HS-5 (cell line): ENCODE results near the gene FBN1.

Experiments used
- DNase-seq: peaks from one replicate; pipeline ENCODE4 v3.0.0-alpha.2; 2012; ENCODE audit warnings: low read depth

FBN1 gene

GRCh38 chr15:48514103-48514816 lies 131.2 kb downstream of the FBN1 start:
- DNase-seq = no peak

GRCh38 chr15:48510976-48511375 lies 134.5 kb downstream of the FBN1 start:
- no peak for DNase-seq

GRCh38 chr15:48507416-48508065 lies 138.0 kb downstream of the FBN1 start:
- DNase-seq = peak; percentile 10

GRCh38 chr15:48505067-48505466 lies 140.4 kb downstream of the FBN1 start:
- no peak for DNase-seq

- no peak for DNase-seq
Measured at GRCh38 chr15:48501208-48501607, 144.3 kb downstream of the FBN1 start.

- no peak for DNase-seq
Measured at GRCh38 chr15:48500595-48500994, 144.9 kb downstream of the FBN1 start.

- no peak for DNase-seq
Measured at GRCh38 chr15:48499978-48500377, 145.5 kb downstream of the FBN1 start.

- DNase-seq = no peak
Measured at GRCh38 chr15:48498828-48499227, 146.7 kb downstream of the FBN1 start.

- DNase-seq = no peak
Measured at GRCh38 chr15:48494631-48495030, 150.9 kb downstream of the FBN1 start.

- no peak for DNase-seq
Measured at GRCh38 chr15:48493763-48494225, 151.7 kb downstream of the FBN1 start.

- peak; percentile 94 for DNase-seq
Measured at GRCh38 chr15:48493084-48493762, 152.3 kb downstream of the FBN1 start.

- DNase-seq = no peak
Measured at GRCh38 chr15:48486228-48486627, 159.3 kb downstream of the FBN1 start.

- DNase-seq = no peak
Measured at GRCh38 chr15:48481802-48482201, 163.7 kb downstream of the FBN1 start.

GRCh38 chr15:48479751-48480150 lies 165.8 kb downstream of the FBN1 start:
- no peak for DNase-seq

- DNase-seq = no peak
Measured at GRCh38 chr15:48478581-48478980, 166.9 kb downstream of the FBN1 start.

GRCh38 chr15:48477795-48478360 lies 167.6 kb downstream of the FBN1 start:
- no peak for DNase-seq

- DNase-seq = no peak
Measured at GRCh38 chr15:48475600-48476395, 169.7 kb downstream of the FBN1 start.

GRCh38 chr15:48473667-48474066 lies 171.8 kb downstream of the FBN1 start:
- no peak for DNase-seq

- peak; percentile 47 for DNase-seq
Measured at GRCh38 chr15:48472756-48473155, 172.8 kb downstream of the FBN1 start.

GRCh38 chr15:48471073-48471472 lies 174.4 kb downstream of the FBN1 start:
- no peak for DNase-seq

GRCh38 chr15:48470096-48470495 lies 175.4 kb downstream of the FBN1 start:
- no peak for DNase-seq

GRCh38 chr15:48469681-48470080 lies 175.8 kb downstream of the FBN1 start:
- no peak for DNase-seq
